Right hindlimb (tissue), 1 donor: ENCODE measurements around the gene ARL8B.
A peak's percentile ranks its signal among the peaks of the same experiment; 100 is the strongest.
"Not testable (repeated sequence)": the region's sequence is repeated elsewhere in the genome, so short reads cannot be mapped to it uniquely, and the experiment has no call there.

Experiments used
- DNase-seq: peaks from one replicate; pipeline ENCODE4 v3.0.0-alpha.2; 2018

Gene ARL8B

GRCh38 chr3:5113726-5114125, 8.4 kb upstream of the ARL8B start:
- DNase-seq, result not testable (repeated sequence)

- no peak for DNase-seq
These were observed 6.5 kb upstream of the ARL8B start for GRCh38 chr3:5115506-5116162.

DNA sequence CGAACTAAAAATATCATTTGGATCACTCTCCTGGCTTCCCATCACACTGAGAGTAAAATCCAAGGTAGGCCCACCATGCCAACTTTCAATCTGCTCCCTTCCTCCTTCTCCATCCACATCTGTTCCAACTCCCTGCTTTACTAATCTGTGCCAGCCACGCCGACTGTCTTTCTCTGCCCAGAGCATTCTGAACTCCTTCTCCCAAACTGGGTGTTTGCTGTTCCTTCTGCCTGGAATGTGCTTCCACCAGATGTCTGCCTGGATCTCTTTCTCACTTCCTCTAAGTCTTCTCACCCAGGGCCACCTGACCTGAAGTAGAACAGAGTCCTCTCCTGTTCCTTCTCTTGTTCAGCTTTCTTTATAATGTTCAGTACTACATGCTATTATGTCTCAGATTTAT, 5.6 kb upstream of the ARL8B start:
- no peak for DNase-seq

DNA sequence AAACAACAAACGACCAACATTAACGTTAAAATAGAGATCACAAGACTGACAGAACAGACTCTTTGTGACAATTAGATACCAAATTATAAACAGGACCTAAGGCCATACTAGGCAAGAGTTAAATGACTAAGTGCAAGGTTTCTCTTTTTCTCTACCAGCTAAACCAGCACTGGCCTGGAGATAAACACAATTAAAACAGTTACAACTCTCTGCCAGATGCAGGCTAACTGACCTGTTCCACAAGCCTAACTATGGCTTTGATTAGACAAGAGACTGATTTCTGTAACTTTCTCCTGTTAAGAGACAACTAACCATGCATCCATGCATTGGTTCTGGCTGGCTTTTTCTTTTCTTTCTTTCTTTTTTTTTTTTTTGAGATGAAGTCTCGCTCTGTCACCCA, 1.6 kb upstream of the ARL8B start:
- DNase-seq, result no peak

- DNase-seq, result peak; percentile 36
These were observed 932 bp downstream of the ARL8B start for GRCh38 chr3:5122741-5123706.

DNA sequence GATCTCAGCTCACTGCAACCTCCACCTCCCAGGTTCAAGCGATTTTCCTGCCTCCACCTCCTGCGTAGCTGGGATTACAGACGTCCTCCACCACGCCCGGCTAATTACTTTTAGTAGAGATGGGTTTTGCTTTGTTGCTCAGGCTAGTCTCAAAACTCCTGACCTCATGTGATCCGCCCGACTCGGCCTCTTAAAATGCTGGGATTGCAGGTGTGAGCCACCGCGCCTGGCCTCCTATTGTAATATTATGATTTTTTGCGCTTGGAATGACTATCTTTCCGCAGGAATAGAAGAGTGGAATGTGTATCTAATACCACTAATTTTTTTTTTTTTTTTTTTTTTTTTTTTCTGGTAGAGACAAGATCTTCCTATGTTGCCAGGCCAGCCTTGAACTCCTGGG, 1.8 kb downstream of the ARL8B start:
- DNase-seq, result no peak

DNA sequence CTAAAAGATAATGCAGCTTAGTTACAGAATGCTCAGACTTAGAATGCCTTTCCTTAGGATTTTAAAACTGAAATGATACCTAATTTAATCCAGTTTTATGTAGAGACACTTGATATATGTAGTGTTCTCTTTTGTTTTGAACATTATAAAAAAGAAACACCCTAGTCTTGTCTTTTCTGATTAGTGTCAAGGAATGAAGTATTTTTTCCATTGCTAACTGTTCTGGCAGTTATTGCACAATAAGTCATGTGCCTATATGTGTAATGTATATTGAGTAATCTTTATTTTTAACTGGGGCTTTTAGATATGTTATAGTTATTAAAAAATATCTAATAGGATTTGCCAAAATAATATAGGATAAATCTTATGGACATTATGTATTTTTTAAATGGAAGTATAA, 4.5 kb downstream of the ARL8B start:
- DNase-seq, result no peak

GRCh38 chr3:5128849-5129248, 6.8 kb downstream of the ARL8B start:
- DNase-seq, result no peak

DNA sequence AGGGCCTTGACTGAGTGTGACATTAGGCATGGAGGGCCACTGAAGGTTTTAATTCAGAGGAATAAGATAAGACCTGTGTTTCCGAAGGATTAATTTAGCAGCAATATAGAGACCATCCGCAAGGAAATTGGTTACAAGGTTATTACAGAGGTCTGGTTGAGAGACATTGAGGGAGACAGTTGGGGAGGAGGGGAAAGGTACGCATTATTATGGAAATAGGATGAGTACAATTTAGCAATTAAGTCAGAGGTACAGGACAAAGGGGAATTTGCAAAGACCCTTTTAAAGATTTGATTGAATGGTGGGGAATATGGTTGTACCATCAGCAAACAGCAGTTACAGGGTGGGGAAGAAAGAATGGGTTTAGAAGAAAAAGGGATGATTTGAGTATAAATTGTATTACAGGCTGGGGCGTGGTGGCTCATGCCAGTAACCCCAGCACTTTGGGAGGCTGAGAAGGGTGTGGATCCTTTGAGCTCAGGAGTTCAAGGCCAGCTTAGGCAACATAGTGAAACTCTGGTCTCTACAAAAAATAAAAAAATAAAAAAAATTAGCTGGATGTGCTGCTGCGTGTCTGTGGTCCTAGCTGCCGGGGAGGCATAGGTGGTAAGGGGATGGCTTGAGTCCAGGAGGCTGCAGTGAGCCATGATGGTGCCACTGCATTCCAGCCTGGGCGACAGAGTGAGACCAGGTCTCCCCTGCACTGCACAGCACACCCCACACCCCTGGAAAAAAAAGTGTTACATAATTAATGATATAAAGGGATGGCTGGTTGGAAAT, 11.3 kb downstream of the ARL8B start:
- no peak for DNase-seq

- no peak for DNase-seq
These were observed 11.9 kb downstream of the ARL8B start for GRCh38 chr3:5134019-5134391.

DNA sequence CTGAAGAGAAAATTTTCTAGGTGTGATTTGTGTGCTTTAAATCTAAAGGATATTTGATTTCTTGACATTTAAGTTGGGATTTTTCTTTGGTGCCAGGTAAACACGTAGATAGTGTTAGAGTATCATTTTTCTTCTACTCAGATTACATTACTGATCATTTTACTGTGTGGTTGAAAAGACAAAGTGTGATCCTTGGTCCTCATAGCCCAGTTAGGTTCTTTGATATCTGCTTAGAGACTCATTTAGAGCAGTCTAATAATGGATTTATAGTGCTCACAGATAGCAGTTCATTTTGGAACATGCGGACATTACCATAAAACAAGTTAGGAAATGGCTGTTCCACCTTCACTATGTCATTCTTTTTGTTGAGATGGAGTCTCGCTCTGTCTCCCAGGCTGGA, 12.4 kb downstream of the ARL8B start:
- no peak for DNase-seq

GRCh38 chr3:5136211-5136918, 14.3 kb downstream of the ARL8B start:
- DNase-seq, result no peak

GRCh38 chr3:5136919-5137429, 14.9 kb downstream of the ARL8B start:
- no peak for DNase-seq

- no peak for DNase-seq
These were observed 16.3 kb downstream of the ARL8B start for GRCh38 chr3:5138214-5138981.

DNA sequence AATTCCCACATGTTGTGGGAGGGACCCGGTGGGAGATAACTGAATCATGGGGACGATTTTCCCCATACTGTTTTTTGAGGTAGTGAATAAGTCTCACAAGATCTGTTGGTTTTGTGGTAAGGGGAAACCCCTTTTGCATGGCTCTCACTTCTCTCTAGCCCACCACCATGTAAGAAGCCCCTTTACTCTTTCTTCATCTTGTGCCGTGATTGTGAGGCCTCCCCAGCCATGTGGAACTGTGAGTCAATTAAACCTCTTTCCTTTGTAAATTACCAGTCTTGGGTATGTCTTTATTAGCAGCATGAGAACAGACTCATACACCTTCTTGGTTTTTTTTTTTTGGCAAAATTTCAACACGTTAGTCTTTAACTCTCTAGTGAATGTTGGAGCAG, 18.1 kb downstream of the ARL8B start:
- no peak for DNase-seq

GRCh38 chr3:5140839-5141238, 18.7 kb downstream of the ARL8B start:
- no peak for DNase-seq

- no peak for DNase-seq
These were observed 19.7 kb downstream of the ARL8B start for GRCh38 chr3:5141760-5142159.

GRCh38 chr3:5143464-5143863, 21.4 kb downstream of the ARL8B start:
- no peak for DNase-seq

- no peak for DNase-seq
These were observed 22.4 kb downstream of the ARL8B start for GRCh38 chr3:5144316-5144994.

DNA sequence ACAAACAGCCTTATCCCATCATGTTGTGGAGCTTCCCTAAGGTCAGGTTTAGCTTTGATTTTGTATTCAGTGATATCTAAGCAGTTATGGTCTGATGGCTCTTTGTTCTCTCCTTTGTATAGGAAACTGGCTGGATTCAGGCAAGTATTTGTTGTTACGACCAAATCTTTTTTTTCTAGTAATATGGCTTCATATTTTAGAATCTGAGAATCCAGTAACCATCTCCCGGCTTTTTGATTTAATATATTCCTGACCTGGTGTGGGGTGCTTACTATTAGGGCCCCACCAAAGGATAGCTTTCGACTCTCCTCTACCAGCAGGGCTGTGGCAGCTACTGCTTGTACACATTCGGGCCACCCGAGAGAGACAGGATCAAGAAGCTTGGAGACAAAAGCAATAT, 23.0 kb downstream of the ARL8B start:
- DNase-seq, result no peak

DNA sequence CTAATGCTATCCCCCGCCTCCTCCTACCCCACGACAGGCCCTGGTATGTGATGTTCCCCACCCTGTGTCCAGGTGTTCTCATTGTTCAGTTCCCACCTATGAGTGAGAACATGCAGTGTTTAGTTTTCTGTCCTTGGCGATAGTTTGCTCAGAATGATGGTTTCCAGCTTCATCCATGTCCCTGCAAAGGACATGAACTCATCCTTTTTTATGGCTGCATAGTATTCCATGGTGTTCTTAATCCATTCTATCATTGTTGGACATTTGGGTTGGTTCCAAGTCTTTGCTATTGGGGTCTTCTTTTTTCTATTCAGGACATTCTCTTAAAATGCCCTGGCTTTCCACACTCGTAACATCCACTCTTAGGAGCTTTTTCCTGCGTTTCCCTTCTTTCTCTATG, 25.1 kb downstream of the ARL8B start:
- DNase-seq, result not testable (repeated sequence)
